Right lobe of liver (tissue), 4 donors: ENCODE data around the gene SLC49A3.

Experiments
- CTCF ChIP-seq, 4 donors: fragments of 200-600 bp in 3 of 4; fragments of 450-650 bp in 1 of 4; IDR thresholded peaks; one replicate each; pipeline versions ENCODE4 v1.5.1 to v1.8.0; 2016 to 2022; ENCODE audit warnings: antibody characterized with exemption in 4 of 4, mild to moderate bottlenecking in 2 of 4
- POLR2A ChIP-seq: fragments of 450-650 bp; IDR thresholded peaks from one replicate; pipeline ENCODE4 v1.6.1; 2017; ENCODE audit warnings: antibody characterized with exemption, mild to moderate bottlenecking
- donor health status: DM: no; HTN: no; CAD: no.
- donor health status: DM: no; HTN: no; CAD: no.
- donor health status: DM: no; HTN: yes; CAD: no.

DNA sequence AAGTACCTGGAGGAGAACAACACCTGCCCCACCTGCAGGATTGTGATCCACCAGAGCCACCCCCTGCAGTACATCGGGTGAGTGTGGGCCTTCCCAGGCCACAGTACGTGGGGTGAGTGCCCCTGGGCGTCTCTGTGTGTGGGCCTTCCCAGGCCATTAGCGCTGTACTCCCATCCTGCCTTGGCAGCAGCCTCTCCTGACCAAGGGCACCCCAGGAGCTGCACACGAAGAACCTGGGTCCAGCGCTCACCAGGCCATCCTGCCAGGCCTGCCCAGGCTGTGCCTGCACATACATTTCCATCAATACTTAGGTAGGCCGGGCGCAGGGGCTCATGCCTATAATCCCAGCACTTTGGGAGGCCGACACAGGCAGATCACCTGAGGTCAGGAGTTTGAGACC lies 46.0 kb upstream of the SLC49A3 start:
- no peak for TF ChIP-seq POLR2A
- TF ChIP-seq CTCF (IDR thresholded peaks at IDR 0.05) = no peak
